ENCODE data around the gene CDCA8.

DNA sequence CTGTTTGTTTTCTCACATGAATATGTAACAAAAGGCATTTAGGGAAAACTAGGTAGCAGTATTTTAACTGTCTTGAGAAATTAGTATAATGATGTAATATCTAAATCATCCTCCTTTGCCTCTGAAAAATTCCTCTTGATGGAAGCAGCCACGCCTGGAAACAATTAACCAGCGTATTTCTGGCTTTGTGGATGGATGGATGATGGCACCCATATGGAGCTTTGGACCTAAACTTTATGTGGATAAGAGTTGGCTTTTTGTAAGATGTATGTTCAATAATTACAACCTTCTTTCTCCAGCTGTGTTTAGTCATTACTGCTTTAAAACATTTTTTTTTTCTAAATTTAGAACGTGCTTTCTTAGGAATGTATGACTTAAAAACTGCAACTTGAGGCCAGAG, 12.7 kb downstream of the CDCA8 start:
- TF ChIP-seq CTCF (IDR thresholded peaks at IDR 0.05) (no peak), POLR2A (IDR thresholded peaks at IDR 0.05) (no peak)

Measured in right lobe of liver (tissue), 4 donors.